Stimulated activated naive B cell treated with anti-CD40 and anti-IgM and Interleukin-4, amounts not matched to agents 10 μg/mL and 1 μg/mL and 100 μg/mL, for 72 hours (primary cell): Measurements from ENCODE around the gene ZWILCH.
"Not testable (repeated sequence)": the region's sequence is repeated elsewhere in the genome, so short reads cannot be mapped to it uniquely, and the experiment has no call there.

ENCODE experiments used
- ATAC-seq, 2 donors: fragments of 150-1000 bp; cut with Tn5 transposase; replicated peaks; 2 replicates each; pipeline ENCODE4 v1.10.0; 2021; ENCODE audit warnings: moderate library complexity in 1 of 2
- DNase-seq: peaks from one replicate; pipeline ENCODE4 v3.0.0; 2021
- H3K27ac Mint-ChIP-seq: one replicate; pipeline ENCODE4 v1.8.0; 2022; ENCODE audit warnings: mild to moderate bottlenecking, mixed read lengths
- H3K27me3 Mint-ChIP-seq, 2 donors: one replicate each; pipeline ENCODE4 v1.8.0; 2022; ENCODE audit warnings: mixed read lengths in 2 of 2
- H3K36me3 Mint-ChIP-seq, 2 donors: one replicate each; pipeline ENCODE4 v1.8.0; 2022; ENCODE audit warnings: mixed read lengths in 2 of 2, mild to moderate bottlenecking in 1 of 2
- H3K4me1 Mint-ChIP-seq, 2 donors: one replicate each; pipeline ENCODE4 v1.8.0; 2022; ENCODE audit warnings: mixed read lengths in 2 of 2, mild to moderate bottlenecking in 1 of 2
- H3K4me3 Mint-ChIP-seq, 2 donors: one replicate each; pipeline ENCODE4 v1.8.0; 2022; ENCODE audit warnings: mild to moderate bottlenecking in 2 of 2, mixed read lengths in 2 of 2, moderate library complexity in 1 of 2
- H3K9me3 Mint-ChIP-seq, 2 donors: one replicate each; pipeline ENCODE4 v1.8.0; 2022; ENCODE audit warnings: mixed read lengths in 2 of 2, mild to moderate bottlenecking in 1 of 2

The ZWILCH gene

GRCh38 chr15:66504563-66505429 lies at the start of gene ZWILCH, which contains the start of gene RPL4:
Gene ZWILCH (plus strand): TSS chr15:66505326. CDS start chr15:66505339, 13 bp downstream.
Gene RPL4 (minus strand): TSS chr15:66504855. CDS start chr15:66504790, 65 bp downstream.
- no peaks in the 10 kb centered on the region for H3K27me3 Mint-ChIP-seq
- H3K4me3 Mint-ChIP-seq = peak within 1 kb of the TSS; percentile 86 to 100
- no peaks in the 10 kb centered on the region for H3K9me3 Mint-ChIP-seq
- peak; percentile 76 for DNase-seq
- peaks cover 18 to 42% of the 10 kb centered on the region in 2 donors for H3K4me1 Mint-ChIP-seq
- peak within 1 kb of the TSS; percentile 100 for H3K27ac Mint-ChIP-seq
- peak; percentile 88 to 90 for ATAC-seq
- peaks cover 23 to 38% of the 10 kb centered on the region in 2 donors for H3K36me3 Mint-ChIP-seq

DNA sequence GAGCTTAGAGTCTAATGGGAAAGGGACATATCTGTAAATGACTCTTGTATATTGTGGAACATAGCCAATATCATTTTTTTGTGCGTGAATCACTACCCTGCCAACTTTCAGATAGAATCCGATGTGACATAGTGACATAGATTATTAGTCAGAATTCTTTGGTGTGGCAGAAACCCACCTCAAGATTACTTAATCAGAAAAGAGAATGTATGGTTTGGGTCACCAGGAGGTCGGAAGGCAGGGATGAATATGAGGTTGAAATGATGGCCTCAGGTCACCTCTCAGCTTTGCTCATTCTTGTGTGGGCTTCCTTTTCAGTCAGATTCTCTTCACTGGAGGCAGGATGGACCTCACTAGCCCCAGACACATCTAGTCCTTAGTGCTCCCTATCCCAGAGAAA lies 48.9 kb upstream of the ZWILCH start:
- DNase-seq (no peak), ATAC-seq (no peak)
- Mint-ChIP-seq H3K4me1 (peaks cover 0 to 7% of the 10 kb centered on the region in 2 donors), H3K9me3 (no peaks in the 10 kb centered on the region), H3K4me3 (no peak overlapping the region), H3K27ac (no peak overlapping the region), H3K27me3 (no peaks in the 10 kb centered on the region), H3K36me3 (peaks cover 20 to 33% of the 10 kb centered on the region in 2 donors)

DNA sequence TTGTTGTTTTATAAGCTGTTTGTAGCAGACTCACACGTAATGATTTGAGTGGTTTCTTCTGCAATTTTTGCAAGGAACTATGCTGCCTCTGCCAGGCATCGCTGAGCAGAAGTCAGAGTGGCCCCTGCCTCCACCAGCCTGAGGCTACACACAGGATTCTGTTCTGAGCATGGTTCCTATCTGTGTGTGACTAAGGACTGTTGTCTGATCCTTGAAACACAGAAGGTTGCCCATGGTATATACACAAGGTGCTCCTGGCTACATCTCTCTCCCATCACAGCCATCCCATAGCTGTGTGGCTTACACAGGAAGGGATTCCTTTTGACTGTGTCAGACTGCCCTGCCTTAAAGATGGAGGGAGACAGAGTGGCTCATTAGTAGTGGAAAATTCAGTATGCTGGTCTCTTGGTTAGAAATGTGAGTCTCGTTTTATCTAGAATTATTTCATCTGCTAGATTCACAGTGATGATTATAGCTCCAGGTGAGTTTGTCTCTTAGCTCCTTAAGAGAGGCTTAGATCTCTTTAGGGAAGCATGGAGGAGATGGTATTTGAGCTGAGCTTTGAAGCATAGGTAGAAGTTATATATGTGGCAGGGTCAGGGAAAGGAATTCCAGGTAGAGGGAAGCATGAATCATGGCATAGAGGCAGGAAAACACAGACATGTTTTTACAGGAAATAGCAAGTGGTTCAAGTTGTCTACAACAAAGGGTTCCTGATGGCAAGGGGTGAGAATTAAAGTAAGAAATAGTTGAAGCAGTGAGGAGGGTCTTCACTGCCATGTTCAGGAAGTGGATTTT lies 45.1 kb upstream of the ZWILCH start:
- no peaks in the 10 kb centered on the region for H3K27me3 Mint-ChIP-seq
- peaks cover 25 to 46% of the 10 kb centered on the region in 2 donors for H3K36me3 Mint-ChIP-seq
- DNase-seq (no peak), ATAC-seq (no peak)
- H3K4me3 Mint-ChIP-seq = no peak overlapping the region
- H3K9me3 Mint-ChIP-seq = no peaks in the 10 kb centered on the region
- no peak overlapping the region for H3K27ac Mint-ChIP-seq
- H3K4me1 Mint-ChIP-seq = peaks cover 0 to 7% of the 10 kb centered on the region in 2 donors

DNA sequence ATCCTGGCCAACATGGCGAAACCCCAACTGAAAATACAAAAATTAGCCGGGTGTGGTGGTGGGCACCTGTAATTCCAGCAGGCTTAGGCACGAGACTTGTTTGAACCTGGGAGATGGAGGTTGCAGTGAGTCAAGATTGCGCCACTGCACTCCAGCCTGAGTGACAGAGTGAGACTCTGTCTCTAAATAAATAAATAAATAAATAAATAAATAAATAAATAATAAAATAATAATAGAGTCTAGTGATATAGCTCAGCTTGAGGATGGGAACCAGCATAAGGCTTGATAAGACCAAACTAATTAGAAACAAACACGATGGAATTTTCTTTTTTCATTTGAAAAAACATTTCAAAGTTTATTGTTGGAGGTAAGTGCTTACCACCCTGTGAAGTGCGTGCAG lies 43.8 kb upstream of the ZWILCH start:
- not testable (repeated sequence) for H3K4me3 Mint-ChIP-seq, H3K9me3 Mint-ChIP-seq, H3K4me1 Mint-ChIP-seq, ATAC-seq, DNase-seq, H3K27ac Mint-ChIP-seq, H3K27me3 Mint-ChIP-seq
- peaks cover 28 to 51% of the 10 kb centered on the region in 2 donors for H3K36me3 Mint-ChIP-seq

DNA sequence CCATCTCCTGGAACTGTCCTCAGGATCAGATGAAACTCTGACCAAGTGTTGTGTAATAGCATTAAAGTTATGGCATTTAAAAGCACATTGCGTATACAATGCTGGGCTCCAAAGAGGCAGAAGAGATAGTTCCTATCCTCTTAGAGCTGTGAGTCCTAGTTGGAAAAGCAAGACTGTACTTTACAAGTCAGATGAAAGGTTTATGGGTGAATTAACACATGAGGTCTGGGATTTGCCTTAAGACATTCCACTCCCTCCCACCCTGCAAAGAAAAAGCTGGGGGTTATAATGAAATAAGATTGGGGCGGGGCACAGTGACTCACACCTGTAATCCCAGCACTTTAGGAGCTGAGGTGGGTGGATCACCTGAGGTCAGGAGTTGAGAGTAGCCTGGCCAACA lies 43.2 kb upstream of the ZWILCH start:
- DNase-seq (no peak), ATAC-seq (no peak)
- H3K9me3 Mint-ChIP-seq = no peaks in the 10 kb centered on the region
- H3K27me3 Mint-ChIP-seq = no peaks in the 10 kb centered on the region
- no peak overlapping the region for H3K27ac Mint-ChIP-seq
- H3K36me3 Mint-ChIP-seq = peaks cover 30 to 48% of the 10 kb centered on the region in 2 donors
- no peak overlapping the region for H3K4me3 Mint-ChIP-seq
- peaks cover 1 to 7% of the 10 kb centered on the region in 2 donors for H3K4me1 Mint-ChIP-seq

DNA sequence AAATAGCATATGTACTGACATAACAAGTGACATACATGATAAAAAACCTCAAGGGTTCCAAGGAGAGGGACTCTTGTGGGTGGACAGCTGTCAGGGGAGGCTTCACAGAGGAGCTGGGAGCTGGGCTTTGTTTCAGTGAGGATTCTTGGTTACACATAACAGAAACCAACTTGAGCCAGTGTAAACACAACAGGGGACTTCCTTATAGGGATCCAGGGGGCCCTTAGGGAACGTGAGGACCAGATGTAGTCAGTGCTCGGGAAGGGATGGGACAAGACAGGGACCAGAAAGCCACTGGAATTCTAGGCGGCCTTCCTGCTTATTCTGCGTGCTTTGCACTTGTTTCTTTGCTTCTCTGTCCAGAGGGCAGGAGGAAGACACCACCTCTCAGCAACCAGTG lies 42.5 kb upstream of the ZWILCH start:
- no peak overlapping the region for H3K4me3 Mint-ChIP-seq
- no peak for ATAC-seq
- DNase-seq = no peak
- no peak overlapping the region for H3K27ac Mint-ChIP-seq
- peaks cover 34 to 52% of the 10 kb centered on the region in 2 donors for H3K36me3 Mint-ChIP-seq
- H3K4me1 Mint-ChIP-seq = peaks cover 1 to 7% of the 10 kb centered on the region in 2 donors
- no peaks in the 10 kb centered on the region for H3K9me3 Mint-ChIP-seq
- H3K27me3 Mint-ChIP-seq = no peaks in the 10 kb centered on the region

DNA sequence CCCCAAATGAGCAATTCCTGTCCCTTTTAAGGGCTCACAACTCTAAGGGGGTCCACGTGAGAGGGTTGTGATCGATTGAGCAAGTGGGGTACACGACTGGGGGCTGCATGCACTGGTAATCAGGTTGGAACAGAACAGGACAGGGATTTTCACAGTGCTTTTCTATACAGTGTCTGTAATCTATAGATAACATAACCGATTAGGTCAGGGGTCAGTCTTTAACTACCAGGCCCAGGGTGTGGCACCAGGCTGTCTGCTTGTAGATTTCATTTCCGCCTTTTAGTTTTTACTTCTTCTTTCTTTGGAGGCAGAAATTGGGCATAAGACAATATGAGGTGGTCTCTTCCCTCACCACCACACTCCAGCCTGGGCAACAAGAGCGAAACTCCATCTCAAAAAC lies 39.8 kb upstream of the ZWILCH start:
- H3K36me3 Mint-ChIP-seq = peaks cover 31 to 50% of the 10 kb centered on the region in 2 donors
- not testable (repeated sequence) for H3K27me3 Mint-ChIP-seq, ATAC-seq, H3K9me3 Mint-ChIP-seq, H3K4me3 Mint-ChIP-seq, H3K27ac Mint-ChIP-seq, H3K4me1 Mint-ChIP-seq, DNase-seq

GRCh38 chr15:66467162-66468040 lies 37.7 kb upstream of the ZWILCH start:
- Mint-ChIP-seq H3K36me3 (peaks cover 21 to 48% of the 10 kb centered on the region in 2 donors), H3K4me1 (peaks cover 13 to 24% of the 10 kb centered on the region in 2 donors)
- not testable (repeated sequence) for H3K27ac Mint-ChIP-seq, H3K27me3 Mint-ChIP-seq, ATAC-seq, DNase-seq, H3K4me3 Mint-ChIP-seq, H3K9me3 Mint-ChIP-seq

DNA sequence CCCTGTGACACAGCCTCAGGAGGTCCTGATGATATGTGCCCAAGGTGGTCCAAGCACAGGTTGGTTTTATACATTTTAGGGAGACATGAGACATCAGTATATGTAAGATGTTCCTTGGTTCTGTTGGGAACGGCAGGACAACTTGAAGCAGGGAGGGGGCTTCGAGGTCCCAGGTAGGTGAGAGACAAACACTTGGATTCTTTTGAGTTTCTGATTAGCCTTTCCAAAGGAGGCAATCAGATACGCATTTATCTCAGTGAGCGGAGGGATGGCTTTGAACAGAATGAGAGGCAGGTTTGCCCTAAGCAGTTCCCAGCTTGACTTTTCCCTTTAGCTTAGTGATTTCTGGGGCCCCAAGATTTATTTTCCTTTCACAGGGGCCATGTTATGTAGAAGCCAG lies 34.3 kb upstream of the ZWILCH start:
- Mint-ChIP-seq H3K27ac (peak overlapping the region; percentile 37), H3K36me3 (peaks cover 23 to 34% of the 10 kb centered on the region in 2 donors), H3K4me1 (peaks cover 20 to 37% of the 10 kb centered on the region in 2 donors)
- ATAC-seq, H3K27me3 Mint-ChIP-seq, H3K4me3 Mint-ChIP-seq, DNase-seq, H3K9me3 Mint-ChIP-seq: not testable (repeated sequence)

GRCh38 chr15:66472176-66472999 lies 32.7 kb upstream of the ZWILCH start:
- no peaks in the 10 kb centered on the region for H3K9me3 Mint-ChIP-seq
- DNase-seq (peak; percentile 38), ATAC-seq (peak; percentile 96)
- H3K27me3 Mint-ChIP-seq = no peaks in the 10 kb centered on the region
- H3K4me1 Mint-ChIP-seq = peaks cover 28 to 47% of the 10 kb centered on the region in 2 donors
- H3K36me3 Mint-ChIP-seq = peaks cover 22 to 36% of the 10 kb centered on the region in 2 donors
- peak overlapping the region; percentile 12 to 39 for H3K4me3 Mint-ChIP-seq
- H3K27ac Mint-ChIP-seq = peak overlapping the region; percentile 85

DNA sequence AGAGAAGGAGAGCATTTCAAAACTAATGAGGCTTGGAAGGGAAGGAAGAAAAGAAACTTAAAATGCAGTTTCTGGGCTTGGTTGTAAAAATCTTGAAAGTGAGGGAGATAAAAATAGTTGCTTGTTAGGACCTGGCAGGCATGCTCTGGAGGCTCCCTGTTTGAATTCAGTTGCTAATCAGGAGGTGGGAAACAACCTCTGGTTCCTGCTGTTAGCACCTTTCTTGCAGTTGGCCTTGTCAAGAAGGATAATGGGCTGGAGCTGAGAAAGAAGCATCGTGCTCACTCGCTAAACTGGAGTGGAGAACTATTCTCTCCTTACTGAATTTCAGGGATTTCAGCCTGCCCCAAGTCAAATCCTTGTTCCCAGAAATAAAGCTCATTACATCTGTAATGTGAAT lies 31.0 kb upstream of the ZWILCH start:
- peaks cover 28 to 47% of the 10 kb centered on the region in 2 donors for H3K4me1 Mint-ChIP-seq
- H3K27ac Mint-ChIP-seq = no peak overlapping the region

GRCh38 chr15:66474963-66475362 lies 30.2 kb upstream of the ZWILCH start:
- no peaks in the 10 kb centered on the region for H3K9me3 Mint-ChIP-seq
- no peak overlapping the region for H3K27ac Mint-ChIP-seq
- H3K27me3 Mint-ChIP-seq = no peaks in the 10 kb centered on the region
- DNase-seq = no peak
- ATAC-seq = no peak
- H3K4me3 Mint-ChIP-seq = no peak overlapping the region
- H3K36me3 Mint-ChIP-seq = peaks cover 22 to 33% of the 10 kb centered on the region in 2 donors
- H3K4me1 Mint-ChIP-seq = peaks cover 32 to 47% of the 10 kb centered on the region in 2 donors

More for the DNA sequence above, 31.0 kb upstream of the ZWILCH start:
- ATAC-seq = no peak
- Mint-ChIP-seq H3K4me3 (no peak overlapping the region), H3K36me3 (peaks cover 22 to 32% of the 10 kb centered on the region in 2 donors), H3K9me3 (no peaks in the 10 kb centered on the region), H3K27me3 (no peaks in the 10 kb centered on the region)
- DNase-seq = no peak

- peak overlapping the region in 1 of 2 donors; percentile 0 for H3K4me3 Mint-ChIP-seq
- no peaks in the 10 kb centered on the region for H3K27me3 Mint-ChIP-seq
- ATAC-seq = no peak
- H3K4me1 Mint-ChIP-seq = peaks cover 24 to 32% of the 10 kb centered on the region in 2 donors
- no peaks in the 10 kb centered on the region for H3K9me3 Mint-ChIP-seq
- peaks cover 25 to 34% of the 10 kb centered on the region in 2 donors for H3K36me3 Mint-ChIP-seq
- peak overlapping the region; percentile 65 for H3K27ac Mint-ChIP-seq
- no peak for DNase-seq
Observed at GRCh38 chr15:66476535-66476934, 28.6 kb upstream of the ZWILCH start.
